WTC11 (cell line): ENCODE measurements around the gene RADIL. TPM values are rescaled to one million over a fixed set of nuclear protein-coding genes. Genes with fewer than 3 reads are reported as not detected.

Experiments used
- ATAC-seq: fragments of 200-7000 bp; cut with Tn5 transposase; 2 replicates; pipeline ENCODE4 v1.10.0; 2021; ENCODE audit warnings: mild to moderate bottlenecking, moderate library complexity
- CTCF ChIA-PET: fragments of 300-600 bp; sonication (Branson Sonifier 250); formaldehyde crosslinking; loops from one replicate; lab custom pipeline; 2021; ENCODE audit warnings: antibody characterized with exemption; lab: Charles Lee
- POLR2A ChIA-PET: fragments of 350-600 bp; sonication (Branson Sonifier 250); formaldehyde crosslinking; loops from one replicate; lab custom pipeline; 2021; ENCODE audit warnings: antibody characterized with exemption; lab: Charles Lee
- DNase-seq: peaks from one replicate; pipeline ENCODE4 v3.0.0; 2021; ENCODE audit warnings: low spot score
- H3K27ac Mint-ChIP-seq: 2 replicates; pipeline ENCODE4 v1.8.0; 2021; ENCODE audit warnings: mixed read lengths
- H3K27me3 Mint-ChIP-seq: 2 replicates; pipeline ENCODE4 v1.8.0; 2021; ENCODE audit warnings: low read depth, mild to moderate bottlenecking, moderate library complexity, mixed read lengths
- H3K36me3 Mint-ChIP-seq: 2 replicates; pipeline ENCODE4 v1.8.0; 2021; ENCODE audit warnings: mixed read lengths
- H3K4me1 Mint-ChIP-seq: 2 replicates; pipeline ENCODE4 v1.8.0; 2022; ENCODE audit warnings: mixed read lengths
- H3K4me3 Mint-ChIP-seq: 2 replicates; pipeline ENCODE4 v1.8.0; 2021; ENCODE audit warnings: mild to moderate bottlenecking, moderate library complexity, mixed read lengths
- H3K9me3 Mint-ChIP-seq: 2 replicates; pipeline ENCODE4 v1.8.0; 2021; ENCODE audit warnings: mixed read lengths
- CBFB ChIP-seq: sonication (generic); formaldehyde crosslinking; IDR thresholded peaks from 2 replicates; pipeline ENCODE4 v1.8.1; 2022; ENCODE audit warnings: mild to moderate bottlenecking, low read depth, missing genetic modification reagents
- CREB1 ChIP-seq: sonication (generic); formaldehyde crosslinking; IDR thresholded peaks from 2 replicates; pipeline ENCODE4 v1.8.0; 2023; ENCODE audit warnings: mild to moderate bottlenecking, missing genetic modification reagents
- CREM ChIP-seq: sonication (generic); formaldehyde crosslinking; IDR thresholded peaks from 2 replicates; pipeline ENCODE4 v1.8.1; 2022; ENCODE audit warnings: mild to moderate bottlenecking, missing genetic modification reagents, moderate library complexity
- CTCF ChIP-seq: fragments of 200-600 bp; IDR thresholded peaks from 2 replicates; pipeline ENCODE4 v1.8.0; 2022; ENCODE audit warnings: antibody characterized with exemption
- EMX1 ChIP-seq: fragments of 250-450 bp; sonication (Bioruptor Pico); IDR thresholded peaks from 2 replicates; pipeline ENCODE4 v1.8.0; 2021; ENCODE audit warnings: mild to moderate bottlenecking
- GABPB1 ChIP-seq: sonication (generic); formaldehyde crosslinking; IDR thresholded peaks from 2 replicates; pipeline ENCODE4 v1.8.1; 2023; ENCODE audit warnings: mild to moderate bottlenecking, missing genetic modification reagents
- JAZF1 ChIP-seq: fragments of 250-450 bp; sonication (Bioruptor Pico); IDR thresholded peaks from 2 replicates; pipeline ENCODE4 v1.9.0; 2021; ENCODE audit warnings: moderate library complexity, mild to moderate bottlenecking, inconsistent platforms
- JUN ChIP-seq: sonication (generic); formaldehyde crosslinking; IDR thresholded peaks from 2 replicates; pipeline ENCODE4 v1.8.0; 2023; ENCODE audit warnings: mild to moderate bottlenecking, missing genetic modification reagents
- NR1H2 ChIP-seq: sonication (generic); formaldehyde crosslinking; IDR thresholded peaks from 2 replicates; pipeline ENCODE4 v1.9.0; 2021; ENCODE audit warnings: mild to moderate bottlenecking, moderate library complexity, missing genetic modification reagents
- NR3C1 ChIP-seq: sonication (generic); formaldehyde crosslinking; conservative IDR thresholded peaks from 2 replicates; pipeline ENCODE4 v1.8.1; 2023; ENCODE audit warnings: low read depth, mild to moderate bottlenecking, missing genetic modification reagents
- OVOL2 ChIP-seq: fragments of 250-450 bp; sonication (Bioruptor Pico); IDR thresholded peaks from 2 replicates; pipeline ENCODE4 v1.9.0; 2021; ENCODE audit warnings: mild to moderate bottlenecking, borderline replicate concordance
- ZNF263 ChIP-seq: sonication (generic); formaldehyde crosslinking; IDR thresholded peaks from 2 replicates; pipeline ENCODE4 v1.8.1; 2022; ENCODE audit warnings: low read depth, mild to moderate bottlenecking, moderate library complexity, missing genetic modification reagents
- ZNF281 ChIP-seq: sonication (generic); formaldehyde crosslinking; IDR thresholded peaks from 2 replicates; pipeline ENCODE4 v1.8.0; 2023; ENCODE audit warnings: mild to moderate bottlenecking, missing genetic modification reagents
- ZNF396 ChIP-seq: fragments of 250-450 bp; sonication (Bioruptor Pico); IDR thresholded peaks from 2 replicates; pipeline ENCODE4 v1.8.0; 2021; ENCODE audit warnings: mild to moderate bottlenecking, moderate library complexity, borderline replicate concordance
- ZNF425 ChIP-seq: fragments of 250-450 bp; sonication (Bioruptor Pico); conservative IDR thresholded peaks from 2 replicates; pipeline ENCODE4 v1.9.0; 2021; ENCODE audit warnings: mild to moderate bottlenecking
- total RNA-seq: library from RNA; stranded (reverse); gene quantifications from 3 replicates; pipeline ENCODE4 v1.2.3, GENCODE V29; 2021
- TF ChIP-seq, protein P1 (sequence below): sonication (generic); formaldehyde crosslinking; IDR thresholded peaks from 2 replicates; pipeline ENCODE4 v1.8.0; 2022; ENCODE audit warnings: mild to moderate bottlenecking, missing genetic modification reagents
- TF ChIP-seq, protein P2 (sequence below): sonication (generic); formaldehyde crosslinking; IDR thresholded peaks from 2 replicates; pipeline ENCODE4 v1.8.0; 2023; ENCODE audit warnings: missing genetic modification reagents
- TF ChIP-seq, protein P3 (sequence below): sonication (generic); formaldehyde crosslinking; IDR thresholded peaks from 2 replicates; pipeline ENCODE4 v1.8.1; 2023; ENCODE audit warnings: mild to moderate bottlenecking, moderate library complexity, missing genetic modification reagents
- TF ChIP-seq, protein P4 (sequence below): fragments of 250-450 bp; sonication (Bioruptor Pico); IDR thresholded peaks from 2 replicates; pipeline ENCODE4 v1.9.0; 2021; ENCODE audit warnings: mild to moderate bottlenecking

The RADIL gene
- total RNA-seq, 1 experiment from 2014 or later = 11.1 TPM

DNA sequence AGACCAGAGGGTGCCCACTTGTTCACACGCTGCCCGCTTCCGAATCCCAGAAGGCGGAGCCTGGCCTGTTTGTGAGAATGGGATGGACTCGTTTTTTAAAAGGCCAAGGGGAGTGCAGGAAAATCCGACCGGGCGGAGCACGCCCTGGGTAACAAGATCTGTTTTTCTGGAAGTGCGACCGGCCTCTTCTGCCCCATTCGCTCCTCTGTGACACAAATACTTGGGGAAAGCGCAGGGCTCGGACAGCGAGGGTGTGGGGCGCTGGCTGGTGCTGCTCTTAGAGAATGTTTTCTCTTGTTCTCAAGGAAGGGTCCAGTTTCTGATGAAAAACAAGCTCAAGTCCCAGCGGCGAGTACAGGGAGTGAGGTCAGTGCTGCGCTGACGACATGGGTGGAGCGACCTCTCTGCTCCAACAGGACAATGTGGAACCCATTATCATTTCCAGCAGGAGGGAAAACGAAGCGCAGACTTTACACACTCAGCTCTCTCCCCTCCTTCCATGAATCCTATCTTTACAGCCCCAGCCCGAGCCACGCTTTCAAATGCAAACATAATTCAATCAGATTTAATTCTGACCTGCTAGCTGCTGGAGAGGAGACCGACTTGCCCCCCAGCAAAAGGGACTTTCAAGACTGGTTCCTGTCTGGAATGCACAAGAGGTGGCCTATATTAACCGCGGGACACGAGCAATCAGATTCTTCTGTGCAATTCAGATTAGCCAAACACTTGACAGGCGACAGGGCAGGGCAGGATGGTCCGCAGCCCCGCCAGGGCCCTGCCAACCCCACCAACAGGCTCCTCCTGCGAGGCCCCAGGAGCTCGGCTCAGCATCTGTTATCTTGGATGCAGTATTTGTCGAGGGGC lies 1.1 kb downstream of the RADIL start (continued):
- TF ChIP-seq, protein P1, sequence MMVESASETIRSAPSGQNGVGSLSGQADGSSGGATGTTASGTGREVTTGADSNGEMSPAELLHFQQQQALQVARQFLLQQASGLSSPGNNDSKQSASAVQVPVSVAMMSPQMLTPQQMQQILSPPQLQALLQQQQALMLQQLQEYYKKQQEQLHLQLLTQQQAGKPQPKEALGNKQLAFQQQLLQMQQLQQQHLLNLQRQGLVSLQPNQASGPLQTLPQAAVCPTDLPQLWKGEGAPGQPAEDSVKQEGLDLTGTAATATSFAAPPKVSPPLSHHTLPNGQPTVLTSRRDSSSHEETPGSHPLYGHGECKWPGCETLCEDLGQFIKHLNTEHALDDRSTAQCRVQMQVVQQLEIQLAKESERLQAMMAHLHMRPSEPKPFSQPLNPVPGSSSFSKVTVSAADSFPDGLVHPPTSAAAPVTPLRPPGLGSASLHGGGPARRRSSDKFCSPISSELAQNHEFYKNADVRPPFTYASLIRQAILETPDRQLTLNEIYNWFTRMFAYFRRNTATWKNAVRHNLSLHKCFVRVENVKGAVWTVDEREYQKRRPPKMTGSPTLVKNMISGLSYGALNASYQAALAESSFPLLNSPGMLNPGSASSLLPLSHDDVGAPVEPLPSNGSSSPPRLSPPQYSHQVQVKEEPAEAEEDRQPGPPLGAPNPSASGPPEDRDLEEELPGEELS = no peak

DNA sequence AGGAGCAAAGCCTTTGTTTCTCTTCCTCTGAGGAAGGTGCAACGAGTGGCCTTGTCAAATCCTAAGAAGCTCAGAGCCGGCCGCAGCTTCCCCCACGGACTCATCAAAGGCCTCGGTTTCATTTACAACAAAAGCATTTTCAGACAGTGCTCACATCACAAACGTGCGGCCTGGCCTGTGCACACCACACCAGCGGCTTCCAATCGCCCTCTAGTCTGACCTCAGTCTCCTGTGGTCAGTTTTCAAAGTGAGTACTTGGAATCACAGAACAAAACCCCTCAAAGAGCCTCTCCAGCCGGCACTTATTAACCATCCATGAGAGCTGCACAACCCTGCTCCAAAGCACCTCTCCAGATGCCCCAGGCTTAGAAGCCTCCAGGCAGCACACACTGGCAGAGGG lies 3.3 kb downstream of the RADIL start:
- ChIA-PET CTCF (interaction anchor here (0.9 to 1.3 kb wide), 2 partner anchors 50 to 94 kb away, joined by 3 to 6 read pairs; no protein-coding TSS in a partner anchor), POLR2A (no interaction called here)
- Mint-ChIP-seq H3K36me3 (peaks cover 7% of the 10 kb centered on the region; the same call in 1 of the 2 replicates), H3K4me3 (no peak overlapping the region), H3K9me3 (no peaks in the 10 kb centered on the region), H3K27me3 (peaks cover 12% of the 10 kb centered on the region; the same call in 1 of the 2 replicates), H3K27ac (no peak overlapping the region), H3K4me1 (peaks cover 13% of the 10 kb centered on the region)
- no peak for ATAC-seq
- DNase-seq = no peak
- TF ChIP-seq CBFB (CRISPR knock-in tag) (no peak), NR3C1 (CRISPR knock-in tag) (no peak), CREB1 (CRISPR knock-in tag) (no peak), JUN (CRISPR knock-in tag) (no peak), OVOL2 (no peak), EMX1 (CRISPR knock-in tag) (no peak), NR1H2 (CRISPR knock-in tag) (no peak), GABPB1 (CRISPR knock-in tag) (no peak), CREM (CRISPR knock-in tag) (no peak), ZNF281 (CRISPR knock-in tag) (no peak), JAZF1 (CRISPR knock-in tag) (no peak), ZNF425 (CRISPR knock-in tag) (no peak), ZNF263 (CRISPR knock-in tag) (no peak), ZNF396 (CRISPR knock-in tag) (no peak), CTCF (no peak)
- TF ChIP-seq, protein P1 = no peak
- TF ChIP-seq, protein P2, sequence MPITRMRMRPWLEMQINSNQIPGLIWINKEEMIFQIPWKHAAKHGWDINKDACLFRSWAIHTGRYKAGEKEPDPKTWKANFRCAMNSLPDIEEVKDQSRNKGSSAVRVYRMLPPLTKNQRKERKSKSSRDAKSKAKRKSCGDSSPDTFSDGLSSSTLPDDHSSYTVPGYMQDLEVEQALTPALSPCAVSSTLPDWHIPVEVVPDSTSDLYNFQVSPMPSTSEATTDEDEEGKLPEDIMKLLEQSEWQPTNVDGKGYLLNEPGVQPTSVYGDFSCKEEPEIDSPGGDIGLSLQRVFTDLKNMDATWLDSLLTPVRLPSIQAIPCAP = no peak
- TF ChIP-seq, protein P3, sequence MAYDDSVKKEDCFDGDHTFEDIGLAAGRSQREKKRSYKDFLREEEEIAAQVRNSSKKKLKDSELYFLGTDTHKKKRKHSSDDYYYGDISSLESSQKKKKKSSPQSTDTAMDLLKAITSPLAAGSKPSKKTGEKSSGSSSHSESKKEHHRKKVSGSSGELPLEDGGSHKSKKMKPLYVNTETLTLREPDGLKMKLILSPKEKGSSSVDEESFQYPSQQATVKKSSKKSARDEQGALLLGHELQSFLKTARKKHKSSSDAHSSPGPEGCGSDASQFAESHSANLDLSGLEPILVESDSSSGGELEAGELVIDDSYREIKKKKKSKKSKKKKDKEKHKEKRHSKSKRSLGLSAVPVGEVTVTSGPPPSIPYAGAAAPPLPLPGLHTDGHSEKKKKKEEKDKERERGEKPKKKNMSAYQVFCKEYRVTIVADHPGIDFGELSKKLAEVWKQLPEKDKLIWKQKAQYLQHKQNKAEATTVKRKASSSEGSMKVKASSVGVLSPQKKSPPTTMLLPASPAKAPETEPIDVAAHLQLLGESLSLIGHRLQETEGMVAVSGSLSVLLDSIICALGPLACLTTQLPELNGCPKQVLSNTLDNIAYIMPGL (CRISPR knock-in tag) = no peak
- TF ChIP-seq, protein P4, sequence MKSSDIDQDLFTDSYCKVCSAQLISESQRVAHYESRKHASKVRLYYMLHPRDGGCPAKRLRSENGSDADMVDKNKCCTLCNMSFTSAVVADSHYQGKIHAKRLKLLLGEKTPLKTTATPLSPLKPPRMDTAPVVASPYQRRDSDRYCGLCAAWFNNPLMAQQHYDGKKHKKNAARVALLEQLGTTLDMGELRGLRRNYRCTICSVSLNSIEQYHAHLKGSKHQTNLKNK (CRISPR knock-in tag) = no peak
